BJ (cell line): ENCODE data around the gene GAPDHS. TPM values are rescaled to one million over a fixed set of nuclear protein-coding genes. Genes with fewer than 3 reads are reported as not detected.

Source experiments
- CTCF ChIA-PET: fragments of 350-600 bp; formaldehyde crosslinking; extraction: SDS; loops from one replicate; lab custom pipeline; 2021; ENCODE audit warnings: antibody characterized with exemption, inconsistent platforms; lab: Yijun Ruan, JAX
- POLR2A ChIA-PET: fragments of 300-600 bp; sonication (Branson Sonifier 250); formaldehyde crosslinking; extraction: SDS; loops from one replicate; lab custom pipeline; 2021; ENCODE audit warnings: antibody characterized with exemption; lab: Charles Lee
- DNase-seq: peaks from one replicate; pipeline ENCODE4 v3.0.0-alpha.2; 2011; ENCODE audit warnings: low read depth
- H3K27me3 ChIP-seq: 2 replicates; pipeline ENCODE4 v1.6.0; 2011; ENCODE audit warnings: low read length; ENCODE audit not compliant: control insufficient read depth, insufficient read depth
- H3K36me3 ChIP-seq: 2 replicates; pipeline ENCODE4 v1.5.1; 2011; ENCODE audit warnings: low read length; ENCODE audit not compliant: control insufficient read depth, insufficient read depth
- H3K4me3 ChIP-seq: 2 replicates; pipeline ENCODE4 v1.5.1; 2011; ENCODE audit warnings: low read depth, mild to moderate bottlenecking, control low read depth, low read length
- polyA plus RNA-seq: library from polyadenylated mRNA; depleted of rRNA; stranded (reverse); fragments of >200 nt; gene quantifications from 2 replicates; pipeline ENCODE4 v1.2.3, GENCODE V29; 2011
- TF ChIP-seq, protein P1 (sequence below): IDR thresholded peaks from 2 replicates; pipeline ENCODE4 v1.5.1; 2011; ENCODE audit warnings: low read depth, mild to moderate bottlenecking, control low read depth, inconsistent platforms, low read length, moderate library complexity; ENCODE audit not compliant: insufficient read depth

GAPDHS gene
- polyA plus RNA-seq, 1 experiment = not detected

DNA sequence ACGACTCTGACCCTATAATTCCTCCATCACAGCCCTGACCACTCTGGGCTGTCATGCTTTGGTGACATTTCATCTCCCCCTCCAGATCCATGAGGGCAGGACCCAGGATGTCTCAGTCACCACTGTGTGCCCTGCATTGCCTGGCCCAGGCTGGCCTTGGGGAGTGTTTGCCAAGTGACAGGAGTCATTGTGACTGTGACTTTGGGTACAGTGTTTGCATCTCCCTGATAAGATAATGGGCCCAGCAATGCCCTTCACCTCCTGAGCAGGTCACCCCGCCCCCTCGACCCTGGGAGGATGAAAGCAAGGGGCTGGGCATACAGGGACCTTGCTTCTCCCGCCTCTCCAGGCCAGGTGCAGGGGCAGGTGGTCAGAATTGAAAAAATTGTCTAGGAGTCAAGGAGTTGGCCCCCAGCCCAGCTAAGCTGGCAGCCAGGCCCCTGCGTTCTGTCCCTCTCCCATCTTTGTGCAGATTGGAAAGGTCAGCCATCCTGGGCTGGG lies 36.1 kb downstream of the GAPDHS start:
- CTCF ChIA-PET = no interaction called here
- POLR2A ChIA-PET = no interaction called here
- TF ChIP-seq, protein P1, sequence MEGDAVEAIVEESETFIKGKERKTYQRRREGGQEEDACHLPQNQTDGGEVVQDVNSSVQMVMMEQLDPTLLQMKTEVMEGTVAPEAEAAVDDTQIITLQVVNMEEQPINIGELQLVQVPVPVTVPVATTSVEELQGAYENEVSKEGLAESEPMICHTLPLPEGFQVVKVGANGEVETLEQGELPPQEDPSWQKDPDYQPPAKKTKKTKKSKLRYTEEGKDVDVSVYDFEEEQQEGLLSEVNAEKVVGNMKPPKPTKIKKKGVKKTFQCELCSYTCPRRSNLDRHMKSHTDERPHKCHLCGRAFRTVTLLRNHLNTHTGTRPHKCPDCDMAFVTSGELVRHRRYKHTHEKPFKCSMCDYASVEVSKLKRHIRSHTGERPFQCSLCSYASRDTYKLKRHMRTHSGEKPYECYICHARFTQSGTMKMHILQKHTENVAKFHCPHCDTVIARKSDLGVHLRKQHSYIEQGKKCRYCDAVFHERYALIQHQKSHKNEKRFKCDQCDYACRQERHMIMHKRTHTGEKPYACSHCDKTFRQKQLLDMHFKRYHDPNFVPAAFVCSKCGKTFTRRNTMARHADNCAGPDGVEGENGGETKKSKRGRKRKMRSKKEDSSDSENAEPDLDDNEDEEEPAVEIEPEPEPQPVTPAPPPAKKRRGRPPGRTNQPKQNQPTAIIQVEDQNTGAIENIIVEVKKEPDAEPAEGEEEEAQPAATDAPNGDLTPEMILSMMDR = no peak
- no peaks in the 10 kb centered on the region for H3K36me3 ChIP-seq
- no peak for DNase-seq
- peaks cover 2% of the 10 kb centered on the region; the same call in 1 of the 2 replicates for H3K27me3 ChIP-seq
- H3K4me3 ChIP-seq = no peak overlapping the region

DNA sequence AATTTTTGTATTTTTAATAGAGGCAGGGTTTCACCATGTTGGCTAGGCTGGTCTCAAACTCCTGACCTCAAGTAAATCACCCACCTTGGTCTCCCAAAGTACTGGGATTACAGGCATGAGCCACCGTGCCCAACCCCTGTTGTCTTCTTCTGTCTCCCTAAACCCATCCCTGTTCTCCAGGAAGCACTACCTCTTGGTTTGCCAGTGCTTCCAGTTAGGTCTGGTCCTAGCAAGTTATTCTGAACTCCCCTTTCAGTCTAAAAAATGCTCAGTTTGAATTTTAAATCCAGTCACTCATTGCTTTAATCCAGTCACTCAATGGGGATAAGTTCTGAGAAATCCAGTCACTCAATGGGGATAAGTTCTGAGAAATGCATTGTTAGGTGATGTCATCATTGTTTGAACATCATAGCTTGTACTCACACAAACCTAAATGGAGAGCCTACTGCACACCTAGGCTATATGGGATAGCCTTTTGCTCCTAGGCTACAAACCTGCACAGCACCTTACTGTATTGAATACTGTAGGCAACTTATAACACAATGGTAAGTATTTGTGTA lies 38.2 kb downstream of the GAPDHS start:
- TF ChIP-seq, protein P1 = no peak
- ChIA-PET CTCF (no interaction called here), POLR2A (no interaction called here)
- DNase-seq = no peak
- Histone ChIP-seq H3K27me3 (peaks cover 2% of the 10 kb centered on the region), H3K4me3 (no peak overlapping the region), H3K36me3 (no peaks in the 10 kb centered on the region)

DNA sequence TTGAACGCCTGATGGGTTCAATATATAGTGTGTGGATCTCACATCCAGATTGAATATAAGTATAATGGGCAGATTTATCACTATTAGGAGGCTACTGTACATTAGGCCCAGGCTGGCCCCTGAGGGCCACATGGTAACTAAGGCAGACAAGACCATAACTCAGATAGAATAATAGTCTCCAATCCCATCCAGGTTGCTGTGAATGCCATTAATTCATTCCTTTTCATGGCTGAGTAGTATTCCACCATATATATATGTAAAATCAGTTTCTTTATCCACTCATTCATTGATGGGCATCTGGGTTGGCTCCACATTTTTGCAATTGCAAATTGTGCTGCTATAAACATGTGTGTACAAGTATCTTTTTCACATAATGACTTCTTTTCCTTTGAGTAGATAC lies 44.7 kb downstream of the GAPDHS start:
- Histone ChIP-seq H3K27me3 (no peaks in the 10 kb centered on the region; the same call in 1 of the 2 replicates), H3K4me3 (no peak overlapping the region), H3K36me3 (no peaks in the 10 kb centered on the region)
- ChIA-PET CTCF (no interaction called here), POLR2A (no interaction called here)
- DNase-seq = no peak
- TF ChIP-seq, protein P1 = no peak

DNA sequence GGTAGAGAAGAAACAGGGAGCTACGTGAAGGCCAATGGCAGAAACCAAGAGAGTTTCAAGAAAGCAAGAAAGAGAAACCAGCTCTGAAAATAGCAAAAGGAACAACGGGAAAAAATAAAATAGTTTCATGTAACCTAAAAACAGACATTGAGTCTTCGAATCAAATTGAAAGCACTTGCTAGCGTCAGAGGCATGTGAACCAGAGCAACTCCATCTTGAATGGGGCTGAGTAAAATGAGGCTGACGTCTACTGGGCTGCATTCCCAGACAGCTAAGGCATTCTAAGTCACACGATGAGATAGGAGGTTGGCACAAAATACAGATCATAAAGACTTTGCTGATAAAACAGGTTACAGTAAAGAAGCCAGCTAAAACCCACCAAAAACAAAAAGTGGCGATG lies 45.5 kb downstream of the GAPDHS start:
- no peak for DNase-seq
- CTCF ChIA-PET = interaction anchor here (0.8 to 1.0 kb wide), 2 partner anchors 12 to 30 kb away, joined by 3 read pairs; no protein-coding TSS in a partner anchor
- POLR2A ChIA-PET = no interaction called here
- no peak overlapping the region for H3K4me3 ChIP-seq
- H3K36me3 ChIP-seq = no peaks in the 10 kb centered on the region
- H3K27me3 ChIP-seq = no peaks in the 10 kb centered on the region; the same call in 1 of the 2 replicates
- TF ChIP-seq, protein P1 = no peak

DNA sequence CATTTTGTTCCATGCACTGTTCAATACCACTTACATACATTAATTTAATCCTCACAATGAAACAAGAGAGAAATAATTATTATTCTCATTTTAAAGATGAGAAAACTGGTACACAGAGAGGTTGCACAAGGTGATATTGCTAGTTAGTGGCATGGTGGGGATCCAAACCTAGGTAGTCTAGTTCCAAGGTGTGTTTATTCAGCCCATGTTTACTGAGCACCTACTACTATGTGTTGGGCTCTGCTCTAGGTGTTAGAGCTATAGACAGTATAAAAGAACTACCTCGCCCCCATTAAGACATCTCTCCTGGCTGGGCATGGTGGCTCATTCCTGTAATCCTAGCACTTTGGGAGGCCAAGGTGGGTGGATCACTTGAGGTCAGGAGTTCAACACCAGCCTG lies 49.5 kb downstream of the GAPDHS start:
- Histone ChIP-seq H3K27me3 (0 out of 2 replicates have a peak, but pooled peaks cover 4% of the 10 kb centered on the region), H3K36me3 (no peaks in the 10 kb centered on the region), H3K4me3 (no peak overlapping the region)
- TF ChIP-seq, protein P1 = no peak
- ChIA-PET POLR2A (no interaction called here), CTCF (interaction anchor here (2.0 kb wide), 1 partner anchor 9 kb away, joined by 5 read pairs; no protein-coding TSS in a partner anchor)
- no peak for DNase-seq
